ENCODE measurements around the gene RAX2.

DNA sequence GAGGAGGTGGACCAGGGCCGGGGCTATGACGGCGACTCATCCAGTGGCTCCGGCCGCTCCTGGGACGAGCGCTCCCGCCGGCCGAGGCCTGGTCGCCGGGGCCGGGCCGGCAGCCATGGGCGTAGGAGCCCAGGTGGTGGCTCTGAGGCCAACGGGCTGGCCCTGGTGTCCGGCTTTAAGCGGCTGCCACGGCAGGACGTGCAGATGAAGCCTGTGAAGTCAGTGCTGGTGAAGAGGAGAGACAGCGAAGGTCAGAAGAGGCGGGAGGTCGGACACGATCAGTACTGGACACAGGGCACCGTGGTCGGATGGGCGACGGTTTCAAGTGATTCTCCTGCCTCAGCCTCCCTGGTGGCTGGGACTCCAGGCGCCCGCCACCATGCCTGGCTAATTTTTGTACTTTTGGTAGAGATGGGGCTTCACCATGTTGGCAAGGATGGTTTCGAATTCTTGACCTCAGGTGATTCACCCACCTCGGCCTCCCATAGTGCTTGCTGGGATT is 41.5 kb downstream of the RAX2 start:
- TF ChIP-seq, protein P1, sequence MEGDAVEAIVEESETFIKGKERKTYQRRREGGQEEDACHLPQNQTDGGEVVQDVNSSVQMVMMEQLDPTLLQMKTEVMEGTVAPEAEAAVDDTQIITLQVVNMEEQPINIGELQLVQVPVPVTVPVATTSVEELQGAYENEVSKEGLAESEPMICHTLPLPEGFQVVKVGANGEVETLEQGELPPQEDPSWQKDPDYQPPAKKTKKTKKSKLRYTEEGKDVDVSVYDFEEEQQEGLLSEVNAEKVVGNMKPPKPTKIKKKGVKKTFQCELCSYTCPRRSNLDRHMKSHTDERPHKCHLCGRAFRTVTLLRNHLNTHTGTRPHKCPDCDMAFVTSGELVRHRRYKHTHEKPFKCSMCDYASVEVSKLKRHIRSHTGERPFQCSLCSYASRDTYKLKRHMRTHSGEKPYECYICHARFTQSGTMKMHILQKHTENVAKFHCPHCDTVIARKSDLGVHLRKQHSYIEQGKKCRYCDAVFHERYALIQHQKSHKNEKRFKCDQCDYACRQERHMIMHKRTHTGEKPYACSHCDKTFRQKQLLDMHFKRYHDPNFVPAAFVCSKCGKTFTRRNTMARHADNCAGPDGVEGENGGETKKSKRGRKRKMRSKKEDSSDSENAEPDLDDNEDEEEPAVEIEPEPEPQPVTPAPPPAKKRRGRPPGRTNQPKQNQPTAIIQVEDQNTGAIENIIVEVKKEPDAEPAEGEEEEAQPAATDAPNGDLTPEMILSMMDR (IDR thresholded peaks at IDR 0.05): no peak
- TF ChIP-seq POLR2AphosphoS5 (IDR thresholded peaks at IDR 0.05; ENCODE audit: insufficient read depth in 1 of 2, low read depth in 1 of 2) (no peak), POLR2A (IDR thresholded peaks at IDR 0.05) (no peak)
